ENCODE data around the gene SORCS2. TPM values are rescaled to one million over a fixed set of nuclear protein-coding genes. Genes with fewer than 3 reads are reported as not detected.

SORCS2 gene
- total RNA-seq, 4 donors from 2014 or later: 0.19 to 0.85 (median 0.66) TPM

- TF ChIP-seq CTCF (IDR thresholded peaks at IDR 0.05; ENCODE audit: low read depth): no peak
These were observed 228.3 kb downstream of the SORCS2 start for GRCh38 chr4:7420661-7421040.

GRCh38 chr4:7421356-7422150 lies 229.2 kb downstream of the SORCS2 start:
- TF ChIP-seq CTCF (IDR thresholded peaks at IDR 0.05; ENCODE audit: low read depth): no peak

GRCh38 chr4:7422151-7422897 lies 230.0 kb downstream of the SORCS2 start:
- no peak for TF ChIP-seq CTCF (IDR thresholded peaks at IDR 0.05; ENCODE audit: low read depth)

- TF ChIP-seq CTCF (IDR thresholded peaks at IDR 0.05; ENCODE audit: low read depth): no peak
These were observed 230.5 kb downstream of the SORCS2 start for GRCh38 chr4:7422898-7423180.

- TF ChIP-seq CTCF (IDR thresholded peaks at IDR 0.05; ENCODE audit: low read depth): no peak
These were observed 231.1 kb downstream of the SORCS2 start for GRCh38 chr4:7423391-7423790.

- TF ChIP-seq CTCF (IDR thresholded peaks at IDR 0.05; ENCODE audit: low read depth): no peak
These were observed 231.6 kb downstream of the SORCS2 start for GRCh38 chr4:7423801-7424552.

GRCh38 chr4:7424553-7425111 lies 232.3 kb downstream of the SORCS2 start:
- TF ChIP-seq CTCF (IDR thresholded peaks at IDR 0.05; ENCODE audit: low read depth): no peak
